HepG2 (cell line): ENCODE measurements around the gene TUBB8. TPM values are rescaled to one million over a fixed set of nuclear protein-coding genes. Genes with fewer than 3 reads are reported as not detected.
A peak's percentile ranks its signal among the peaks of the same experiment; 100 is the strongest.

Experiments used
- ATAC-seq: fragments of 200-7000 bp; cut with Tn5 transposase; 3 replicates; pipeline ENCODE4 v1.9.1; 2020; ENCODE audit warnings: mild to moderate bottlenecking, moderate library complexity
- BruUV-seq: library from RNA; stranded (reverse); fragments of 400-500 nt; replicated peaks from 2 replicates; lab custom pipeline; 2021; lab: Mats Ljungman, UMichigan
- CTCF ChIA-PET: fragments of 300-600 bp; formaldehyde crosslinking; extraction: SDS; loops from one replicate; lab custom pipeline; 2021; ENCODE audit warnings: low total read pairs, inconsistent platforms, low intra/inter-chr PET ratio; lab: Yijun Ruan, JAX
- POLR2A ChIA-PET: fragments of 350-600 bp; sonication (Branson Sonifier 250); formaldehyde crosslinking; loops from one replicate; lab custom pipeline; 2020; ENCODE audit warnings: antibody characterized with exemption, inconsistent platforms; lab: Yijun Ruan, JAX
- DNase-seq: peaks from one replicate; pipeline ENCODE4 v3.0.0-alpha.2; 2015; ENCODE audit warnings: low spot score
- FAIRE-seq: peaks from 3 replicates; lab custom pipeline; 2011; peaks lifted over from hg19 to GRCh38; lab: Jason Lieb, UNC
- H2AFZ ChIP-seq: one replicate; pipeline ENCODE4 v1.6.1; 2011; ENCODE audit warnings: low read length, inconsistent platforms
- H3K27ac ChIP-seq: fragments of 300-600 bp; 3 replicates; pipeline ENCODE4 v1.8.0; 2011; ENCODE audit warnings: mixed run types, mild to moderate bottlenecking, mixed read lengths, low read length, inconsistent platforms; ENCODE audit not compliant: insufficient read depth; ENCODE audit errors: extremely low read length
- H3K27me3 ChIP-seq, 2 experiments: fragments of 200-600 bp in 1 of 2; 2 replicates in 1 of 2; 3 replicates in 1 of 2; pipeline versions ENCODE4 v1.6.0 to v1.8.0; 2011; ENCODE audit warnings: low read length in 2 of 2, mild to moderate bottlenecking in 2 of 2, moderate library complexity in 2 of 2, inconsistent platforms in 1 of 2; ENCODE audit not compliant: insufficient read depth in 2 of 2, control insufficient read depth in 1 of 2
- H3K36me3 ChIP-seq, 2 experiments: fragments of 200-600 bp in 1 of 2; replicated peaks in 1 of 2; 2 replicates in 1 of 2; 3 replicates in 1 of 2; pipeline versions ENCODE4 v1.5.1 to v1.8.0; 2011; ENCODE audit warnings: low read length in 2 of 2, inconsistent platforms in 1 of 2; ENCODE audit not compliant: insufficient read depth in 2 of 2, control insufficient read depth in 1 of 2
- H3K4me1 ChIP-seq: 2 replicates; pipeline ENCODE4 v1.5.1; 2012; ENCODE audit warnings: low read length, inconsistent platforms; ENCODE audit not compliant: insufficient read depth
- H3K4me2 ChIP-seq: 2 replicates; pipeline ENCODE4 v1.6.0; 2011; ENCODE audit warnings: low read depth, low read length, inconsistent platforms
- H3K4me3 ChIP-seq, 3 experiments: fragments of 200-600 bp in 1 of 3; sonication (generic), shearing (Covaris generic) in 1 of 3; replicated peaks in 1 of 3; 2 replicates each; pipeline ENCODE4 v1.5.1; 2011 to 2016; ENCODE audit warnings: low read length in 3 of 3, inconsistent platforms in 2 of 3, low read depth in 2 of 3, mild to moderate bottlenecking in 2 of 3, control low read depth in 1 of 3, mixed read lengths in 1 of 3; ENCODE audit not compliant: insufficient read depth in 1 of 3
- H3K79me2 ChIP-seq: one replicate; pipeline ENCODE4 v1.6.1; 2011; ENCODE audit warnings: low read length, inconsistent platforms; ENCODE audit not compliant: insufficient read depth
- H3K9ac ChIP-seq: 2 replicates; pipeline ENCODE4 v1.6.0; 2011; ENCODE audit warnings: mild to moderate bottlenecking, low read depth, low read length, inconsistent platforms; ENCODE audit not compliant: insufficient read depth
- H3K9me3 ChIP-seq: 2 replicates; pipeline ENCODE4 v1.5.1; 2012; ENCODE audit warnings: mild to moderate bottlenecking, low read length
- H4K20me1 ChIP-seq: 2 replicates; pipeline ENCODE4 v1.6.0; 2011; ENCODE audit warnings: inconsistent platforms, mild to moderate bottlenecking, low read length, moderate library complexity; ENCODE audit not compliant: insufficient read depth
- CCDC6 ChIP-seq: sonication (generic); formaldehyde crosslinking; IDR thresholded peaks from 2 replicates; pipeline ENCODE4 v1.8.1; 2022; ENCODE audit warnings: mild to moderate bottlenecking, missing genetic modification reagents, moderate library complexity
- EP300 ChIP-seq, 3 experiments: sonication (generic) in 1 of 3; formaldehyde crosslinking in 1 of 3; IDR thresholded peaks; 2 replicates each; pipeline versions ENCODE4 v1.5.1 to v1.6.1; 2011 to 2020; ENCODE audit warnings: low read depth in 2 of 3, low read length in 2 of 3, borderline replicate concordance in 1 of 3, improper control_type of control experiment in 1 of 3, mild to moderate bottlenecking in 1 of 3, missing genetic modification reagents in 1 of 3, moderate library complexity in 1 of 3
- MTF2 ChIP-seq: sonication (generic); formaldehyde crosslinking; IDR thresholded peaks from 2 replicates; pipeline ENCODE4 v1.5.0; 2020; ENCODE audit warnings: missing genetic modification reagents, borderline replicate concordance
- PHF21A ChIP-seq: sonication (generic); formaldehyde crosslinking; IDR thresholded peaks from 2 replicates; pipeline ENCODE4 v1.5.0; 2020; ENCODE audit warnings: mild to moderate bottlenecking, missing genetic modification reagents
- RFX1 ChIP-seq: fragments of 450-650 bp; IDR thresholded peaks from 2 replicates; pipeline ENCODE4 v1.6.1; 2017
- TBX3 ChIP-seq: fragments of 450-650 bp; IDR thresholded peaks from 2 replicates; pipeline ENCODE4 v1.6.1; 2017; ENCODE audit warnings: antibody characterized with exemption, mild to moderate bottlenecking, inconsistent platforms, borderline replicate concordance
- ZNF224 ChIP-seq: sonication (generic); formaldehyde crosslinking; IDR thresholded peaks from 2 replicates; pipeline ENCODE4 v1.5.0; 2020; ENCODE audit warnings: mild to moderate bottlenecking, missing genetic modification reagents
- ZNF282 ChIP-seq: fragments of 450-650 bp; IDR thresholded peaks from 2 replicates; pipeline ENCODE4 v1.6.1; 2018; ENCODE audit not compliant: partially characterized antibody
- ZNF644 ChIP-seq: IDR thresholded peaks from 2 replicates; pipeline ENCODE4 v1.6.1; 2016; ENCODE audit warnings: low read depth
- WGBS: methylation state at CpG from one replicate; pipeline ENCODE4 v1.1.6; 2017; ENCODE audit warnings: low lambda C conversion rate; 5-methylcytosine and 5-hydroxymethylcytosine counted together
- in situ Hi-C: cut with HindIII; loops from 2 replicates; pipeline ENCODE4 v1.10.0; 2017; ENCODE audit warnings: low pct_unique_long_range_greater_than_20kb; ENCODE audit not compliant: extremely low pct_ligation_motif_present
- intact Hi-C: fragments of 100-400 bp; cut with micrococcal nuclease; formaldehyde crosslinking; loops from one replicate; pipeline ENCODE4 v1.10.0; 2022; ENCODE audit not compliant: unreplicated experiment
- polyA plus RNA-seq, 8 experiments: library from polyadenylated mRNA; depleted of rRNA in 3 of 8; stranded (reverse) in 7 of 8; unstranded in 1 of 8; fragments of >200 nt; fragmentation: Illumina TruSeq in 4 of 8; extraction: Trizol in 4 of 8; gene quantifications; 2 replicates each; pipeline versions ENCODE4 v1.2.1 to v1.2.3, GENCODE V29; 2011 to 2016; ENCODE audit warnings: low read depth in 4 of 8, missing spikeins in 1 of 8, mixed read lengths in 1 of 8; ENCODE audit not compliant: insufficient read depth in 1 of 8
- total RNA-seq, 5 experiments: library from RNA; depleted of rRNA; stranded (reverse); fragments of >200 nt; fragmentation: Illumina TruSeq; extraction: Trizol; gene quantifications; 2 replicates each; pipeline ENCODE4 v1.2.3, GENCODE V29; 2016; ENCODE audit warnings: low read depth in 1 of 5
- TF ChIP-seq, protein P1 (sequence below): sonication (generic); formaldehyde crosslinking; IDR thresholded peaks from 2 replicates; pipeline ENCODE4 v1.9.0; 2022; ENCODE audit warnings: low read depth, missing genetic modification reagents
- TF ChIP-seq, protein P2 (sequence below): conservative IDR thresholded peaks from 2 replicates; pipeline ENCODE4 v1.6.1; 2018; ENCODE audit warnings: missing genetic modification reagents
- TF ChIP-seq, protein P3 (sequence below): sonication (generic); formaldehyde crosslinking; IDR thresholded peaks from 2 replicates; pipeline ENCODE4 v1.4.0; 2020; ENCODE audit warnings: missing genetic modification reagents, mild to moderate bottlenecking, borderline replicate concordance
- TF ChIP-seq, protein P4 (sequence below): sonication (generic); formaldehyde crosslinking; IDR thresholded peaks from 2 replicates; pipeline ENCODE4 v1.8.1; 2023; ENCODE audit warnings: missing genetic modification reagents, inconsistent platforms, borderline replicate concordance
- TF ChIP-seq, protein P5 (sequence below): sonication (generic); formaldehyde crosslinking; IDR thresholded peaks from 2 replicates; pipeline ENCODE4 v1.4.0; 2020; ENCODE audit warnings: missing genetic modification reagents

TUBB8 gene
- total and polyA plus RNA-seq, 2 of the 13 experiments (the other 11 are each of a cell fraction or from before 2014, with no cell fraction given) = 0.31 to 0.50 TPM

DNA sequence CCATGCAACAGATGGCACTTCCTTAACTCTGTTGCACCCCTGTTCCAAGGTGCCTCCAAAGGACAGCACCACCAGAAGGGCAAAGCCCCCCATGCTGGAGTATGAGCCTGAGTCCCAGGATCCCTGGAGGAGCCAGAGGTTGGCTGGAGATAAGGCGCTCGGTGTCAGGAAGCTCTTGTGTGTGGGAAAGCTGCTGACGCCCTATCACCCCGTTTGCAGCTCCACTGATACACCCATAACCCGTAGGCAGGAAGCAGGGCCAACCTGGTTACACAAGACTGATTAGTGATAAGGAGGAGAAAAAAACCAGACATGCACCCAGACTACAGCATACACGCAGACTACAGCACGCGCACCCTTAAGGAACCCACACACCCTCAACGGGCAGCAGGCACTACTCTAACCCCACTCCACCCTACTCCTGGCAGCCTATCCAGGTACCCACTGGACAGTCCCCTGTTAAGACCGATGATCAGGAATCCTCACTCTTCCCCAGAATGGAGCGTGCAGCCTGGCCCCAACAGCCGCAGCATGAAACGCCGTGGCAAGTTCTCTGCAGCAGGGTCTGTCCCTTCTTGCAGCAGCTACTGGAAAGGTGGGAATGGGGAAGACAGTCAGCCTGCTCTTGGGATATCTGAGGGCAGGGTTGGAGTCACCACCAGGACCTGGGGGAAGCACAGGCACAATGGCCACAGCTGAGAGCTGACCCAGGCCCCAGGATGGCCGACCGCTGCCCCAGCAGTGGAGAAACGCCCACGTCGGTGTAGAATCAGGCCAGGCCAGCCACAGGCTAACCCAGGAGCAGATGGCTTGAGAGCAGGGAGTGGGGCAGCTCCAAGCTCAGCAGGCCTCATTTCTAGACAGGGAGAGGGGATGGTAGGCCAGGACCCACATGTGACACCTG lies 38.3 kb upstream of the TUBB8 start:
- H4K20me1 ChIP-seq = no peaks in the 10 kb centered on the region
- H3K4me2 ChIP-seq = no peak overlapping the region
- H3K27ac ChIP-seq = no peak overlapping the region
- H3K9ac ChIP-seq = no peak overlapping the region
- intact Hi-C loops = no loop called here
- no peak overlapping the region for H2AFZ ChIP-seq
- CTCF ChIA-PET = no interaction called here
- TF ChIP-seq, protein P1, sequence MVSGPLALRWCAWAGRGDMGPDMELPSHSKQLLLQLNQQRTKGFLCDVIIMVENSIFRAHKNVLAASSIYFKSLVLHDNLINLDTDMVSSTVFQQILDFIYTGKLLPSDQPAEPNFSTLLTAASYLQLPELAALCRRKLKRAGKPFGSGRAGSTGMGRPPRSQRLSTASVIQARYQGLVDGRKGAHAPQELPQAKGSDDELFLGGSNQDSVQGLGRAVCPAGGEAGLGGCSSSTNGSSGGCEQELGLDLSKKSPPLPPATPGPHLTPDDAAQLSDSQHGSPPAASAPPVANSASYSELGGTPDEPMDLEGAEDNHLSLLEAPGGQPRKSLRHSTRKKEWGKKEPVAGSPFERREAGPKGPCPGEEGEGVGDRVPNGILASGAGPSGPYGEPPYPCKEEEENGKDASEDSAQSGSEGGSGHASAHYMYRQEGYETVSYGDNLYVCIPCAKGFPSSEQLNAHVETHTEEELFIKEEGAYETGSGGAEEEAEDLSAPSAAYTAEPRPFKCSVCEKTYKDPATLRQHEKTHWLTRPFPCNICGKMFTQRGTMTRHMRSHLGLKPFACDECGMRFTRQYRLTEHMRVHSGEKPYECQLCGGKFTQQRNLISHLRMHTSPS (CRISPR knock-in tag) = no peak
- TF ChIP-seq, protein P2, sequence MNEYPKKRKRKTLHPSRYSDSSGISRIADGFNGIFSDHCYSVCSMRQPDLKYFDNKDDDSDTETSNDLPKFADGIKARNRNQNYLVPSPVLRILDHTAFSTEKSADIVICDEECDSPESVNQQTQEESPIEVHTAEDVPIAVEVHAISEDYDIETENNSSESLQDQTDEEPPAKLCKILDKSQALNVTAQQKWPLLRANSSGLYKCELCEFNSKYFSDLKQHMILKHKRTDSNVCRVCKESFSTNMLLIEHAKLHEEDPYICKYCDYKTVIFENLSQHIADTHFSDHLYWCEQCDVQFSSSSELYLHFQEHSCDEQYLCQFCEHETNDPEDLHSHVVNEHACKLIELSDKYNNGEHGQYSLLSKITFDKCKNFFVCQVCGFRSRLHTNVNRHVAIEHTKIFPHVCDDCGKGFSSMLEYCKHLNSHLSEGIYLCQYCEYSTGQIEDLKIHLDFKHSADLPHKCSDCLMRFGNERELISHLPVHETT (CRISPR knock-in tag) = no peak
- TF ChIP-seq MTF2 (CRISPR knock-in tag) (no peak), PHF21A (no peak), EP300 (IDR thresholded peaks at IDR 0.05; ENCODE audit: low read depth in 2 of 2, low read length in 2 of 2) (no peak), EP300 (CRISPR knock-in tag; IDR thresholded peaks at IDR 0.05; ENCODE audit: borderline replicate concordance) (no peak), ZNF224 (CRISPR knock-in tag) (no peak), CCDC6 (no peak), RFX1 (no peak), TBX3 (no peak), ZNF282 (no peak), ZNF644 (no peak)
- TF ChIP-seq, protein P3, sequence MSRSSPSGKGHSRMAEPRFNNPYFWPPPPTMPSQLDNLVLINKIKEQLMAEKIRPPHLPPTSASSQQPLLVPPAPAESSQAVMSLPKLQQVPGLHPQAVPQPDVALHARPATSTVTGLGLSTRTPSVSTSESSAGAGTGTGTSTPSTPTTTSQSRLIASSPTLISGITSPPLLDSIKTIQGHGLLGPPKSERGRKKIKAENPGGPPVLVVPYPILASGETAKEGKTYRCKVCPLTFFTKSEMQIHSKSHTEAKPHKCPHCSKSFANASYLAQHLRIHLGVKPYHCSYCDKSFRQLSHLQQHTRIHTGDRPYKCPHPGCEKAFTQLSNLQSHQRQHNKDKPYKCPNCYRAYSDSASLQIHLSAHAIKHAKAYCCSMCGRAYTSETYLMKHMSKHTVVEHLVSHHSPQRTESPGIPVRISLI = no peak
- TF ChIP-seq, protein P4, sequence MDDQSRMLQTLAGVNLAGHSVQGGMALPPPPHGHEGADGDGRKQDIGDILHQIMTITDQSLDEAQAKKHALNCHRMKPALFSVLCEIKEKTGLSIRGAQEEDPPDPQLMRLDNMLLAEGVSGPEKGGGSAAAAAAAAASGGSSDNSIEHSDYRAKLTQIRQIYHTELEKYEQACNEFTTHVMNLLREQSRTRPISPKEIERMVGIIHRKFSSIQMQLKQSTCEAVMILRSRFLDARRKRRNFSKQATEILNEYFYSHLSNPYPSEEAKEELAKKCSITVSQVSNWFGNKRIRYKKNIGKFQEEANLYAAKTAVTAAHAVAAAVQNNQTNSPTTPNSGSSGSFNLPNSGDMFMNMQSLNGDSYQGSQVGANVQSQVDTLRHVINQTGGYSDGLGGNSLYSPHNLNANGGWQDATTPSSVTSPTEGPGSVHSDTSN (CRISPR knock-in tag) = no peak
- TF ChIP-seq, protein P5, sequence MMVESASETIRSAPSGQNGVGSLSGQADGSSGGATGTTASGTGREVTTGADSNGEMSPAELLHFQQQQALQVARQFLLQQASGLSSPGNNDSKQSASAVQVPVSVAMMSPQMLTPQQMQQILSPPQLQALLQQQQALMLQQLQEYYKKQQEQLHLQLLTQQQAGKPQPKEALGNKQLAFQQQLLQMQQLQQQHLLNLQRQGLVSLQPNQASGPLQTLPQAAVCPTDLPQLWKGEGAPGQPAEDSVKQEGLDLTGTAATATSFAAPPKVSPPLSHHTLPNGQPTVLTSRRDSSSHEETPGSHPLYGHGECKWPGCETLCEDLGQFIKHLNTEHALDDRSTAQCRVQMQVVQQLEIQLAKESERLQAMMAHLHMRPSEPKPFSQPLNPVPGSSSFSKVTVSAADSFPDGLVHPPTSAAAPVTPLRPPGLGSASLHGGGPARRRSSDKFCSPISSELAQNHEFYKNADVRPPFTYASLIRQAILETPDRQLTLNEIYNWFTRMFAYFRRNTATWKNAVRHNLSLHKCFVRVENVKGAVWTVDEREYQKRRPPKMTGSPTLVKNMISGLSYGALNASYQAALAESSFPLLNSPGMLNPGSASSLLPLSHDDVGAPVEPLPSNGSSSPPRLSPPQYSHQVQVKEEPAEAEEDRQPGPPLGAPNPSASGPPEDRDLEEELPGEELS (CRISPR knock-in tag) = no peak
- TF ChIP-seq, all 625 proteins: peak for 0
- Histone ChIP-seq H3K79me2 (no peaks in the 10 kb centered on the region), H3K4me3 (no peak overlapping the region), H3K27me3 (peaks cover 3 to 6% of the 10 kb centered on the region in 2 experiments; a peak in 2 of 5 replicates), H3K4me1 (peaks cover 32% of the 10 kb centered on the region), H3K9me3 (no peaks in the 10 kb centered on the region), H3K36me3 (no peaks in the 10 kb centered on the region)
- ATAC-seq = 0 out of 3 replicates have a peak, but pooled peaks have one; percentile 10
- WGBS = 66% methylated on average over 7 of the region's 19 CpGs
- no TSS peak for BruUV-seq
- POLR2A ChIA-PET = no interaction called here
- in situ Hi-C loops = no loop called here
- DNase-seq = no peak
- FAIRE-seq = no peak
